HCT116 (cell line): ENCODE results near the gene RPS6KA2. TPM values are rescaled to one million over a fixed set of nuclear protein-coding genes. Genes with fewer than 3 reads are reported as not detected.

ENCODE experiments used
- ATAC-seq: fragments of 200-7000 bp; cut with Tn5 transposase; 2 replicates; pipeline ENCODE4 v1.9.1; 2020; ENCODE audit warnings: mild to moderate bottlenecking, moderate library complexity
- BruUV-seq: library from RNA; stranded (reverse); fragments of 400-500 nt; replicated peaks from 2 replicates; lab custom pipeline; 2021; lab: Mats Ljungman, UMichigan
- CTCF ChIA-PET: fragments of 300-600 bp; sonication (Branson Sonifier 250); formaldehyde crosslinking; loops from one replicate; lab custom pipeline; 2021; ENCODE audit warnings: antibody characterized with exemption; lab: Charles Lee
- POLR2A ChIA-PET: fragments of 300-600, 350-600 bp; sonication (Branson Sonifier 250); formaldehyde crosslinking; loops from one replicate; lab custom pipeline; 2021; ENCODE audit warnings: antibody characterized with exemption; lab: Charles Lee
- RAD21 ChIA-PET, 2 experiments: fragments of 300-600 bp; sonication (Branson Sonifier 250); formaldehyde crosslinking; loops; one replicate each; lab custom pipeline; 2023; ENCODE audit warnings: low total read pairs in 2 of 2; ENCODE audit not compliant: uncharacterized antibody in 2 of 2, unreplicated experiment in 2 of 2, low non-redundant PET in 1 of 2; lab: Charles Lee
- DNase-seq: peaks from one replicate; pipeline ENCODE4 v3.0.0-alpha.2; 2010; ENCODE audit warnings: low read depth, low spot score
- H2AFZ ChIP-seq: fragments of 200-600 bp; shearing (Covaris generic), sonication (generic); 2 replicates; pipeline ENCODE4 v1.6.1; 2017; ENCODE audit warnings: low read depth, mixed run types, mixed read lengths, antibody characterized with exemption, low read length; ENCODE audit not compliant: poor library complexity, severe bottlenecking
- H3K27ac ChIP-seq: 2 replicates; pipeline ENCODE4 v1.5.1; 2012; ENCODE audit warnings: low read depth, low read length
- H3K27me3 ChIP-seq: fragments of 200-600 bp; sonication (generic); 2 replicates; pipeline ENCODE4 v1.6.1; 2016; ENCODE audit warnings: mixed run types, low read length, mixed read lengths; ENCODE audit not compliant: insufficient read depth
- H3K36me3 ChIP-seq, 2 experiments: fragments of 200-500 bp in 1 of 2; fragments of 200-600 bp in 1 of 2; sonication (Bioruptor generic) in 1 of 2; sonication (generic) in 1 of 2; 2 replicates each; pipeline versions ENCODE4 v1.5.1 to v1.6.1; 2014 to 2016; ENCODE audit warnings: low read length in 2 of 2, inconsistent platforms in 1 of 2, mixed read lengths in 1 of 2, mixed run types in 1 of 2; ENCODE audit not compliant: insufficient read depth in 2 of 2, control insufficient read depth in 1 of 2
- H3K4me1 ChIP-seq, 2 experiments: fragments of 200-600 bp in 1 of 2; sonication (generic) in 1 of 2; 2 replicates each; pipeline versions ENCODE4 v1.5.1 to v1.6.1; 2012 to 2017; ENCODE audit warnings: low read length in 2 of 2, inconsistent platforms in 1 of 2, mild to moderate bottlenecking in 1 of 2, mixed read lengths in 1 of 2, mixed run types in 1 of 2, moderate library complexity in 1 of 2; ENCODE audit not compliant: insufficient read depth in 2 of 2, control insufficient read depth in 1 of 2
- H3K4me2 ChIP-seq: fragments of 200-600 bp; sonication (generic); 2 replicates; pipeline ENCODE4 v1.6.1; 2017; ENCODE audit warnings: mixed run types, low read length, mixed read lengths
- H3K4me3 ChIP-seq, 2 experiments: fragments of 200-600 bp in 1 of 2; sonication (generic) in 1 of 2; replicated peaks in 1 of 2; 2 replicates each; pipeline ENCODE4 v1.5.1; 2011 to 2016; ENCODE audit warnings: low read length in 2 of 2, control low read depth in 1 of 2, low read depth in 1 of 2, mild to moderate bottlenecking in 1 of 2, mixed read lengths in 1 of 2, mixed run types in 1 of 2
- H3K79me2 ChIP-seq: fragments of 200-600 bp; sonication (generic); 2 replicates; pipeline ENCODE4 v1.6.1; 2017; ENCODE audit warnings: mild to moderate bottlenecking, mixed run types, low read length, moderate library complexity, mixed read lengths; ENCODE audit not compliant: insufficient read depth
- H3K9ac ChIP-seq: fragments of 200-600 bp; sonication (generic); 2 replicates; pipeline ENCODE4 v1.6.1; 2016; ENCODE audit warnings: low read length, mixed read lengths
- H3K9me2 ChIP-seq: fragments of 200-600 bp; sonication (generic), shearing (Covaris generic); 2 replicates; pipeline ENCODE4 v1.6.1; 2017; ENCODE audit warnings: mixed run types, mild to moderate bottlenecking, moderate library complexity; ENCODE audit not compliant: insufficient read depth
- H3K9me3 ChIP-seq, 2 experiments: fragments of 200-500 bp in 1 of 2; fragments of 200-600 bp in 1 of 2; sonication (Bioruptor generic) in 1 of 2; sonication (generic) in 1 of 2; 2 replicates each; pipeline ENCODE4 v1.6.1; 2014 to 2017; ENCODE audit warnings: low read length in 2 of 2, mixed read lengths in 2 of 2, inconsistent platforms in 1 of 2, low read depth in 1 of 2, mild to moderate bottlenecking in 1 of 2, mixed run types in 1 of 2, moderate library complexity in 1 of 2; ENCODE audit not compliant: control insufficient read depth in 1 of 2, insufficient read depth in 1 of 2
- H4K20me1 ChIP-seq: fragments of 200-600 bp; sonication (generic), shearing (Covaris generic); 2 replicates; pipeline ENCODE4 v1.6.1; 2017; ENCODE audit warnings: mixed run types, mild to moderate bottlenecking, moderate library complexity; ENCODE audit not compliant: insufficient read depth
- CBX3 ChIP-seq: IDR thresholded peaks from 2 replicates; pipeline ENCODE4 v1.6.1; 2012; ENCODE audit warnings: low read depth
- EZH2 ChIP-seq: fragments of 200-600 bp; sonication (generic); IDR thresholded peaks from 2 replicates; pipeline ENCODE4 v1.6.1; 2017; ENCODE audit warnings: antibody characterized with exemption, mixed run types
- FOSL1 ChIP-seq: IDR thresholded peaks from 2 replicates; pipeline ENCODE4 v1.6.1; 2012; ENCODE audit warnings: low read depth
- MAX ChIP-seq: IDR thresholded peaks from 2 replicates; pipeline ENCODE4 v1.6.1; 2012
- POLR2A ChIP-seq: IDR thresholded peaks from 2 replicates; pipeline ENCODE4 v1.7.0; 2011; ENCODE audit warnings: borderline replicate concordance; ENCODE audit not compliant: insufficient read depth, insufficient read length; ENCODE audit errors: extremely low read depth
- SRF ChIP-seq: IDR thresholded peaks from 2 replicates; pipeline ENCODE4 v1.6.1; 2012; ENCODE audit warnings: low read depth
- TCF7L2 ChIP-seq: IDR thresholded peaks from 2 replicates; pipeline ENCODE4 v1.7.0; 2011; ENCODE audit warnings: borderline replicate concordance, inconsistent platforms; ENCODE audit not compliant: insufficient read depth, insufficient read length; ENCODE audit errors: extremely low read depth
- YY1 ChIP-seq: IDR thresholded peaks from 2 replicates; pipeline ENCODE4 v1.6.1; 2011; ENCODE audit warnings: low read length, low read depth, moderate library complexity, mild to moderate bottlenecking; ENCODE audit not compliant: insufficient replicate concordance; ENCODE audit errors: extremely low read depth
- ZNF274 ChIP-seq: fragments of 200-500 bp; sonication (Bioruptor generic); IDR thresholded peaks from 2 replicates; pipeline ENCODE4 v1.6.1; 2014; ENCODE audit warnings: mild to moderate bottlenecking, low read depth, low read length, inconsistent platforms
- intact Hi-C: fragments of 100-400 bp; cut with micrococcal nuclease; formaldehyde crosslinking; loops from 2 replicates; pipeline ENCODE4 v1.10.0; 2022
- total RNA-seq: library from RNA; stranded (reverse); gene quantifications from one replicate; pipeline ENCODE4 v1.2.1, GENCODE V29; 2021; ENCODE audit not compliant: unreplicated experiment
- TF ChIP-seq, protein P1 (sequence below): IDR thresholded peaks from 2 replicates; pipeline ENCODE4 v1.6.1; 2011; ENCODE audit warnings: mild to moderate bottlenecking, low read length, moderate library complexity; ENCODE audit not compliant: insufficient replicate concordance; ENCODE audit errors: extremely low read depth

The RPS6KA2 gene
- total RNA-seq, 1 experiment from 2014 or later = 8.5 TPM

DNA sequence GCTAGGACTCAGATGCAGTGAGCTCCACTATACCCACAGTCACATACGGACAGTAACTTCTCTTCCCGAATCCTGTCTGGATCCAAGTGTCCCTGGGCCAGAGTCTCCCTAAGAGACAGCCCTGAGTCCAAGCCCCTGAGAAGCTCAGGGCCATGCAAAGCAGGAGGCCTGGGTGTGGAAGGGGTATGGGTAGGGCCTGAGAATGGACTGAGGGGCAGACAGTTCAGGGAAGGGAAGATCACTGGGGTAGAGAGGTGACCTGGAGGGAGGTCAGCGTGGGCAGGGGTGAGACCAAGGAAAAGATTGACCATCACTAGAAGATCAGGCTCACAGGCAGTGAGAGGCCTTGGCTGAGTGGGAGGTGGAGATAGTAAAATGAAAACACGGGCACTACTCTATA lies 8.8 kb downstream of the RPS6KA2 start:
- ChIA-PET RAD21 (no interaction called here), CTCF (no interaction called here), POLR2A (no interaction called here)
- ATAC-seq = no peak
- Histone ChIP-seq H3K79me2 (no peaks in the 10 kb centered on the region), H3K36me3 (no peaks in the 10 kb centered on the region), H3K9ac (no peak overlapping the region), H3K4me3 (no peak overlapping the region), H3K9me2 (no peaks in the 10 kb centered on the region), H3K27me3 (no peaks in the 10 kb centered on the region), H4K20me1 (no peaks in the 10 kb centered on the region), H3K4me2 (no peak overlapping the region), H3K27ac (no peak overlapping the region), H3K4me1 (peaks cover 2 to 15% of the 10 kb centered on the region in 2 experiments; a peak in 2 of 4 replicates), H3K9me3 (no peaks in the 10 kb centered on the region), H2AFZ (no peak overlapping the region)
- TF ChIP-seq TCF7L2 (no peak), SRF (no peak), MAX (no peak), POLR2A (no peak), CBX3 (no peak), EZH2 (no peak), FOSL1 (no peak), YY1 (no peak), ZNF274 (no peak)
- TF ChIP-seq, protein P1, sequence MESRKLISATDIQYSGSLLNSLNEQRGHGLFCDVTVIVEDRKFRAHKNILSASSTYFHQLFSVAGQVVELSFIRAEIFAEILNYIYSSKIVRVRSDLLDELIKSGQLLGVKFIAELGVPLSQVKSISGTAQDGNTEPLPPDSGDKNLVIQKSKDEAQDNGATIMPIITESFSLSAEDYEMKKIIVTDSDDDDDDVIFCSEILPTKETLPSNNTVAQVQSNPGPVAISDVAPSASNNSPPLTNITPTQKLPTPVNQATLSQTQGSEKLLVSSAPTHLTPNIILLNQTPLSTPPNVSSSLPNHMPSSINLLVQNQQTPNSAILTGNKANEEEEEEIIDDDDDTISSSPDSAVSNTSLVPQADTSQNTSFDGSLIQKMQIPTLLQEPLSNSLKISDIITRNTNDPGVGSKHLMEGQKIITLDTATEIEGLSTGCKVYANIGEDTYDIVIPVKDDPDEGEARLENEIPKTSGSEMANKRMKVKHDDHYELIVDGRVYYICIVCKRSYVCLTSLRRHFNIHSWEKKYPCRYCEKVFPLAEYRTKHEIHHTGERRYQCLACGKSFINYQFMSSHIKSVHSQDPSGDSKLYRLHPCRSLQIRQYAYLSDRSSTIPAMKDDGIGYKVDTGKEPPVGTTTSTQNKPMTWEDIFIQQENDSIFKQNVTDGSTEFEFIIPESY = no peak
- intact Hi-C loops = no loop called here
- no peak for DNase-seq
- no TSS peak for BruUV-seq
